HK-2 (cell line): ENCODE results near the gene PCBP1.
"Not testable (repeated sequence)": the region's sequence is repeated elsewhere in the genome, so short reads cannot be mapped to it uniquely, and the experiment has no call there.

ENCODE experiments used
- DNase-seq: peaks from one replicate; pipeline ENCODE4 v3.0.0-alpha.2; 2018; ENCODE audit not compliant: unreplicated experiment

Gene PCBP1

DNA sequence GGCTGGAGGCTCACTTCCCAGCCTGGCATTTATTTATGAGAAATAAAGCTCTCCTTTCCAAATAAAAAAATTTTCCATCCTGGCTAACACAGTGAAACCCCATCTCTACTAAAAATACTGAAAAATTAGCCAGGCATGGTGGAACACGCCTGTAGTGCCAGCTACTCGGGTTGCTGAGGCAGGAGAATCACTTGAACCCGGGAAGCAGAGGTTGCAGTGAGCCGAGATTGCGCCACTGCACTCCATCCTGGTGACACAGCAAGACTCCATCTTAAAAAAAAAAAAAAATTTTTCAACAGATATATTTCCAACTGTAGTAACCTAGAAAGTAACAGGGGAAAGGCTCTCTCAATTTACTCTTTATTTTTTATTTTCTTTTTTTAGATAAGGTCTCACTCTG is 6.1 kb upstream of the PCBP1 start:
- no peak for DNase-seq

DNA sequence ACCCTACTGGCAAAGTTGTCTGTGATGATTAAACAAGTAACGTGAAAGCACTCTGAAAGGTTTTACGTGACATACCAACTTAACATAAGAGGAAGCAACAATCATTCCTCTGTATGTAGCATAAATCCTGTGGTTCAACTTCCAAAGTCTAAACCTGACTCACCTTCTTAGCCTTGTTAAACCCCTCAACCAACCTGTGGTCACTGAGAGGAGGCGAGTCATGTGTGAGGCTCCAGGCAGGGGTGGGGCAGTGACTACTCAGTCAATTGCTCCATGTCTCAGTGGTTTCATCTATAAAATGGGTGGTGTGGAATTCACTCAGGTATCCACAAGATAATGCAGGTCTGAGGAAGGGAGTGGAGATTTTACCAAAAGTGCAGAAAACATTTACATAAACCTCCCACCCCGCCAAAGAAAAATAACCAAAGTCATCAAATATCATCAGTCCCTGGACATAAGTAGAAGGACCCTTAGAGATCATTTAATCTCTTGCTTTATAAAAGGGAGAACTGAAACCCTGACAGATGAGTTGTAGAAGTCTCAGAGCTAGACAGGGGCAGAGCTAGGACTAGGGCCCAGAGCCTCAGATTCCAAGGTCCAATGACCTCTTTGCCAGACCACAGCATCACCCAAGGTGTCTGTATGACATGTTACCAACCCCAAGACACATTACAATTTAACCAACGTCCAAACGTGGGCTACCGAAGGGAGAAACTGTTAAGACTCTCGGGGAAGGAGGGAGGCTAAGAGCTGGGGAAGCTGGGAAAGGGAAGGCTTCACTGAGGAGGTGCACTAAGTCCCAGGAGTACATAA is 3.7 kb upstream of the PCBP1 start:
- DNase-seq, result peak; percentile 73

DNA sequence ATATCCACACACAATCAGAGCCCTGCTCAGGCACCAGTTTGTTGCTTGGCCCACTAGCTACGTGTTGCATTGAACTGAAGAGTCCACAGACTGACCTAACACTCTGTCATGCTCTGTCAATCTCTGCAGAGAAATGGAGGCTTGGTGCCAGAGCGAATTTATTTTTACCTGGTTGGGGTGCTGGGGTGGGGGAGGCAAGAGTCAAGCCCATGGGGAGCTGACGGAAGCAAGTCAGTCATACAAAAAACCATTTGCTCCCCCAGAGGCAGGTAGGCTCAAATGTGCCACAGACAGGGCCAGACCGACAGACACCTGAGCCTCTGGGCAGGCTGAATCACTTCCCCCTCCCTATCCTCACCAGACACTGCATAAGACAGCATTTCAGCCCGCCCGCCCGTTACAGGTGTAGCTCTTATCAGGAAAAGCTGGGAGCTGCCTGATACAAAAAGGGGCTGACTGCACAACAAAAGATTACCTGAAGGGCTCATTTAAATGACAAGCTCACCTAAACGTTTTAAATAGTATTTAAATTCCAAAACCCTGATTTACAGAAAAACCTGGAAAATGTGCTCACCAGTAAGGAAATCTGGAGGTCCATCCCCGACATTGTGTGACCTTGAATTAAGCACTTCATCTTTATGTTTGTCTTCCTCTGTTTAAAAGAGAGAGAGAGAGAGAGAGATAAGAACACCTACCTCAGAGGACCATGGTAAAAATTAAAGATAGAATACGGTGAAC is 2.1 kb upstream of the PCBP1 start:
- DNase-seq, result peak; percentile 66

DNA sequence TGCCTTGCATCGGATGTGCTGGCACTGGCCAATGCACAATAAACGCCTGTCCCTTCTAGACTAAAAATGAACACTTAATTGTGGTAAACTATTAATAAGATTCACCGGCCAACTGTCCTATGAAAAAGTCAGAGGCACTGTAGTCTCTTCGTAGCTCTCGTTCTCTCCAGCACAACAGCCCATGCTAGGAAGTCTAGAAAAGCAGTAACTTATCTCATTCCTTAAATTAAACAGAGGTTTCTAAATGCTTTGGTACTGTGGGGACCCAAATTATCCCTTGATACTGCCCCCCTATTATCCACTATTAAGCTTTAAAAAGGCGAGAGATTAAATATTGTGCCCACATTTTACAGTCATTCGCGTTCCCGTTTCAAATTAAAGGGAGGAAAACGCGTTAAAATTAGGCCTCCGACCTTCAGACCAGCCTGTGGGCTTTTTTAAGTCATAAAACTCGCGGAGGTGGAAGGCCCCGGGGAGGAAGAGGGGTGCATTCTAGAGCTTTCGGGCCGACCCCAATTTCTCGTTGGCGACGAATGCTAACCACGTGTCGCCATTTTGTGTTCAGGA is 1.5 kb upstream of the PCBP1 start:
- no peak for DNase-seq

DNA sequence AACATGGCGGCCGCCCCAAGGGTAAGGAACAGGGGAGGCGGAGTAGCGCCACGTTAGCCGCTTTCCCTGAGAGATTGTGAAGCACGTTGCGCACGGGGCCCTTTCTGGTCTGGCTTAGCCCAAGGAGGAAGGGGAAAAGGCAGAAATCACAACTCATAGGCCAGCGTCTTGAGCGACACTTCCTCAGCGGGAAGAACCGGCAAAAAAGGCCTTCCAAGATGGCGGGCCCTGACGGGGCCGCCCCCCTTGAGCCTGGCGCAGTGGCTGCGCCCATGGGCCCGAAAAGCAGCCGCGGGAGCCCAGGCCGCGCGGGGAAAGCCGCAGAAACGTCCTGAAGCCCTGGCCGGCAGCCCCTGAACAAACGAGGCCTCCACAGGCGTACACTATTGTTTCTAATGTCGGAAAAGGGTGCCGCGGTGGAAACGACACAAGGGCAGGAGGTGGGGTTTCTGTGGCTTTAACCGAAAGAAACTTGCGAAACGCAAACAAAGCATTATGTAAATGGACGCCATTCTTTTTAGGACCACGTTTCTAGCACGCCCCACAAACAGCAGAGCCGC is 919 bp upstream of the PCBP1 start:
- peak; percentile 84 for DNase-seq

DNA sequence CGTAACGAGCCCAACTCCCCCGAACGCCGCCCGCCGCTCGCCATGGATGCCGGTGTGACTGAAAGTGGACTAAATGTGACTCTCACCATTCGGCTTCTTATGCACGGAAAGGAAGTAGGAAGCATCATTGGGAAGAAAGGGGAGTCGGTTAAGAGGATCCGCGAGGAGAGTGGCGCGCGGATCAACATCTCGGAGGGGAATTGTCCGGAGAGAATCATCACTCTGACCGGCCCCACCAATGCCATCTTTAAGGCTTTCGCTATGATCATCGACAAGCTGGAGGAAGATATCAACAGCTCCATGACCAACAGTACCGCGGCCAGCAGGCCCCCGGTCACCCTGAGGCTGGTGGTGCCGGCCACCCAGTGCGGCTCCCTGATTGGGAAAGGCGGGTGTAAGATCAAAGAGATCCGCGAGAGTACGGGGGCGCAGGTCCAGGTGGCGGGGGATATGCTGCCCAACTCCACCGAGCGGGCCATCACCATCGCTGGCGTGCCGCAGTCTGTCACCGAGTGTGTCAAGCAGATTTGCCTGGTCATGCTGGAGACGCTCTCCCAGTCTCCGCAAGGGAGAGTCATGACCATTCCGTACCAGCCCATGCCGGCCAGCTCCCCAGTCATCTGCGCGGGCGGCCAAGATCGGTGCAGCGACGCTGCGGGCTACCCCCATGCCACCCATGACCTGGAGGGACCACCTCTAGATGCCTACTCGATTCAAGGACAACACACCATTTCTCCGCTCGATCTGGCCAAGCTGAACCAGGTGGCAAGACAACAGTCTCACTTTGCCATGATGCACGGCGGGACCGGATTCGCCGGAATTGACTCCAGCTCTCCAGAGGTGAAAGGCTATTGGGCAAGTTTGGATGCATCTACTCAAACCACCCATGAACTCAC is 673 bp downstream of the PCBP1 start:
- peak; percentile 61 for DNase-seq

DNA sequence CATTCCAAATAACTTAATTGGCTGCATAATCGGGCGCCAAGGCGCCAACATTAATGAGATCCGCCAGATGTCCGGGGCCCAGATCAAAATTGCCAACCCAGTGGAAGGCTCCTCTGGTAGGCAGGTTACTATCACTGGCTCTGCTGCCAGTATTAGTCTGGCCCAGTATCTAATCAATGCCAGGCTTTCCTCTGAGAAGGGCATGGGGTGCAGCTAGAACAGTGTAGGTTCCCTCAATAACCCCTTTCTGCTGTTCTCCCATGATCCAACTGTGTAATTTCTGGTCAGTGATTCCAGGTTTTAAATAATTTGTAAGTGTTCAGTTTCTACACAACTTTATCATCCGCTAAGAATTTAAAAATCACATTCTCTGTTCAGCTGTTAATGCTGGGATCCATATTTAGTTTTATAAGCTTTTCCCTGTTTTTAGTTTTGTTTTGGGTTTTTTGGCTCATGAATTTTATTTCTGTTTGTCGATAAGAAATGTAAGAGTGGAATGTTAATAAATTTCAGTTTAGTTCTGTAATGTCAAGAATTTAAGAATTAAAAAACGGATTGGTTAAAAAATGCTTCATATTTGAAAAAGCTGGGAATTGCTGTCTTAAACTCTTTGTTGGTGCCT is 1.4 kb downstream of the PCBP1 start:
- DNase-seq, result no peak

DNA sequence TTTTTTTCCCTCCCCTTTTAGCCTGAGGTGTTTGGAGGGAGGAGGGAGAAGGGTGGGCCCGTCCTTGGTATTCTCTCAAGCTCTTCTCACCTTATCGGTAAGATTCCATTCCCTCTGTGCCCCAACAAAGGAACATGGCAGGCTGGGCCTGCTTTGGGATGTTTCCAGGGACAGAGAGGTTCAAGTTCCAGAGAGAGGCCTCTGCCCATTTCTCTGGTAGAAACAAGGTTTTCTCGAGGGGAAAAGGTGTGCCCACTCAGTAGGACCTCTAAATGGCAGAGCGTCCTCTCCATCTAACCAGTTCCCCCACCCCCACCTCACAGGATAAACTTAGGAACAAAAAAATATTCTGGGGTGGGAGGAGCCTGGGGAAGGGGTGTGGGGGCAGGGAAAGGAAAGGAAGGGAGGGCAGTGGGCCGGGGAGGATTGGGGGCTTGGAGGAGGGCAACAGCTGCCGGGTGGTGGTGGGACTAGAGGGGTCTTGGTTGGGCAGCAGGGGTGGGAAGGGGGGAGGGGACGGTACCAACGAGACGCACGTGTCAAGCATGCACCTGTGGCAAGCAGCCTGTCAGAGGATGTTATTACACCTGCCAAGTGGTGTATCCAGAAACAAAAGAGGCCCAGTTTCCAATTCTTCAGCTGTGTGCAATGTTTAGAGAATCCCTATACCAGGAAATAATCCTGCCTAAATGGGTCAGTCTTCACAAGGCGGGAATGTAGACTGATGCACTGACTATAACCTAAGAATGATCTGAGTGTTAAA is 2.1 kb downstream of the PCBP1 start:
- no peak for DNase-seq

DNA sequence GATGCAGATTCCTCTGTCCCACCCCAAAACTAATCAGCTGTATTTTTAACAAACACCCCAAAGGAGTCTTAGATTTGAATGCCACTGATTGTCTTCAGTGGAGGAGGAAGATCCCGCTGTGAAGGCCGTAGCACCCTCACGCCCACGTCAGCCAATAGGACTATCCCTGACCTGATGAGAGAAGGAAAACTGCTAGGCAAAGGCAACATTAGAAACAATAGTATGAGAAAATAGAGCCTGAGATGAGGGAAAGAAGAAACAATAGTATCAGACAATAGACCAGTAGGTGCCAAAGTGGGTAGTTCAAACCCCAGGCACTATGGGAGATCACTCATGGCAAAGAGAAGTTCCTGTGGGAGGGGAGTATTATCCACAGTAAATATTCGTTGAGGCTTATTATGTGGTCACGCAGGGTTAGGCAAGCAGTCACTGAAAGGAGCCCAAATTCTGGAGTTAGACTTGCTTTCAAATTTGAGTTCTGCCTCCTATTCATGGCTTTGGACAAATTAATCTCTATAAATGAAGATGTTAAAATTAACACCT is 2.8 kb downstream of the PCBP1 start:
- no peak for DNase-seq

DNA sequence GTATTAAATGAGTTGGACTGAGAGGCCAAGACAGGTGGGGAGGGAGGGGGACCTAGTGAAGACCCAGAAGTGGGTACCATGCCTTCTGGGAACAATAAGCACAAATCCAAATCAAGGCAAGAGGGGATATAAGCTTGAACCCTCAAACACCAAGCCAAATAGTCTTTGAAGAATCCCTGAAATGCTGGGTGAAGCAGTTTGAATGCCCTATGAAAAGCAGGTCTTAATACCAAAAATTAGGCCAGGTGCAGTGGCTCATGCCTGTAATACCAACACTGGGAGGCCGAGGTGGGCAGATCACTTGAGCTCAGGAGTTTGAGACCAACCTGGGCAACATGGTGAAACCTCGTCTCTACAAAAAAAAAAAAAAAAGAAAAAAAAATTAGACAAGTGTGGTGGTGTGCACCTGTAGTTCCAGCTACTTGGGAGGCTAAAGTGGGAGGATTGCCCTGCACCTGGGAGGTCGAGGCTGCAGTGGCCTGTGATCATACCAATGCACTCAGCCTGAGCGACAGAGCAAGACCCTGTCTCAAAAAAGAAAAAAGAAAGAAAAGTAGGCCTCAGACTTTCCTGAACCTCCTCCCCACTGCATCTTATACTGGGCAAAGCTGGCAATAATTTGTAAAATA is 3.5 kb downstream of the PCBP1 start:
- no peak for DNase-seq

DNA sequence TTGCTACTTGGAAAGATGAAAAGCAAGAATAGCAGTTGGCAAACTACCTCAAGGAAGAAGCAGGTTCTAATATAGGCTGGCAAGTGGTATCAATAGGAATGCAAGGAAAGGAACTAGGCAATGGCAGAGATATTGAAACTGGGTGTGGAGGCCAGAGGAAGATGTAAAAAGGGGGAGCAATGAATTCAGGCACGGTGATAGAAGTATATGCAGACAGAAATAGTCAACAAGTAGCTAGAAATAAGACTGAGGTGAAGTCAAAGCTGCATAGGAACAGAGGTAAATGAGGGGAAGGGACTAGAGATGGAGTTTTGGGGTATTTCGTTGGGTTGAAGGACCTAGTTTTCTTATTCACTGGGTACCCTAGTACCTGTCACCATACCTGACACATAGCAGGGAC is 4.1 kb downstream of the PCBP1 start:
- no peak for DNase-seq

DNA sequence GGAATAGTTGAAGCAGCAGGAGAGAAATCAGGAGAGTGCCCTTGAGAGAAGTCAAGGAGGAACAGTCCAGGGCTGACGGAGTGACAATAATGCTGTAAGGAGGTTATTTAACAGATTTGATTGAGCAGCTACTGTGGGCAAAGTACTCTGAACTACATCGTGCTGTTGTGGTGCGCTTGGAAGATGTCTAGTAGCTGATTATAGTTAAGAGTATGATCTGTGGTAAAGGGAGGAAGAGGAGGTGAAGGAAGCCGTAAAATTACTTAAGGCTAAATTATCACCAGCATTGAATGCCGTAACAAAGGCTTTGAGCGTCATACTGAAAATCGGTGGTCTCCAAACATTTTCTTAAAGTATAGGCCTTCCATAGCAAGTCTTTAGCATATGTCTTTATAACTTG is 4.5 kb downstream of the PCBP1 start:
- DNase-seq, result no peak

DNA sequence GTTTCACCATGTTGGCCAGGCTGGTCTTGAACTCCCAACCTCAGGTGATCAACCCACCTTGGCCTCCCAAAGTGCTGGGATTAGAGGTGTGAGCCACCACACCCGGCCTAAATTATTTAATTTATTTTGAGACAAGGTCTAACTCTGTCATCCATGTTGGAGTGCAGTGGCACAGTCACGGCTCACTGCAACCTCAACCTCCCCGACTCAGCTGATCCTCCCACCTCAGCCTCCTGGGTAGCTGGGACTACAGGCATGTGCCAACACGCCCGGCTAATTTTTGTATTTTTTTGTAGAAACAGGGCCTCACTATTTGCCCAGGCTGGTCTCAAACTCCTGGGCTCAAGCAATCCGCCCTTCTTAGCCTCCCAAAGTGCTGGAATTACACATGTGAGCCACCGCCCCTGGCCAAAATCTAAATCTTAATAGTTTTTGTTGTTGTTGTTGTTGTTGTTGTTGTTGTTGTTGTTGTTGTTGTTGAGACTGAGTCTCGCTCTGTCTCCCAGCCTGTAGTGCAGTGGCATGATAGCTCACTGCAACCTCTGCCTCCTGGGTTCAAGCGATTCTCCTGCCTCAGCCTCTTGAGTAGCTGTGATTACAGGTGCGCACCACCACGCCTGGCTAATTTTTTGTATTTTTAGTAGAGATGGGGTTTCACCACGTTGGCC is 5.4 kb downstream of the PCBP1 start:
- DNase-seq, result not testable (repeated sequence)

DNA sequence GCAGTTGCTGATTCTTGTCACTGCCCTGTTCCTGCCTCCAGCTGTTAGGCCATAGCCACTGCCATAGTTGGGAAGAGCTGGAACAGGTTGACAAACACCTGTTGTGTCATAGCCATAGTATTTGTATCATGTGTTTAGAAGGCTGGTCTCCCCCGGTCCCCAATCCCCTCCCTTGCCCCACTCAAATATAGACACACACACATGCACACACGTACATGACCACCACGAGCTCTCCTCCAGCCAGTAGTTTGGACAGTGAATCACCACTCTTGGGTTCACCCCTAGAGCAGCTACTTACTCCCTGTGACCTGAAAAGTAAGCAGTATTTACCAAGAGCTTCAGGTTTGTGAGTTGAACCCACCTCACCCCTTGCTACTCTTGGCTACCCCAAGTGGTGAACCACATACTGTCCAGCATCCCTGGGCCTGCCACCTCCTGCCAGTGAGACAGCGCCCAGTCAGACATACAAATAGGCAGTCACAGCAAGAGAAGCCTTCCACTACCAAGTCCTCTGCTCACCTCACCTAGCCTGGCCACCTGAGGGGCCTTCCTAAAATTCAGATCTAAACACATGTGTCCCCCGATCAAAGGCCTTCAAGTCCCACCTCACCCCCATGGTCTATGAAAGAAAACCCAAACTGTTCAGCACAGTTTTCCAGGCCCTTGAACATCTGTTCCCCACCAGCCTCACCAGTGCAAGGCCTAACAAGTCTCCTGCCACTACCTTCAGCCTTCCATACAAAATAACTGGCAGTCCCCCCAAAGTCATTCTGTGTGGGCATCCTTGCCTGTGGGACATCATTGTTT is 7.1 kb downstream of the PCBP1 start:
- no peak for DNase-seq

DNA sequence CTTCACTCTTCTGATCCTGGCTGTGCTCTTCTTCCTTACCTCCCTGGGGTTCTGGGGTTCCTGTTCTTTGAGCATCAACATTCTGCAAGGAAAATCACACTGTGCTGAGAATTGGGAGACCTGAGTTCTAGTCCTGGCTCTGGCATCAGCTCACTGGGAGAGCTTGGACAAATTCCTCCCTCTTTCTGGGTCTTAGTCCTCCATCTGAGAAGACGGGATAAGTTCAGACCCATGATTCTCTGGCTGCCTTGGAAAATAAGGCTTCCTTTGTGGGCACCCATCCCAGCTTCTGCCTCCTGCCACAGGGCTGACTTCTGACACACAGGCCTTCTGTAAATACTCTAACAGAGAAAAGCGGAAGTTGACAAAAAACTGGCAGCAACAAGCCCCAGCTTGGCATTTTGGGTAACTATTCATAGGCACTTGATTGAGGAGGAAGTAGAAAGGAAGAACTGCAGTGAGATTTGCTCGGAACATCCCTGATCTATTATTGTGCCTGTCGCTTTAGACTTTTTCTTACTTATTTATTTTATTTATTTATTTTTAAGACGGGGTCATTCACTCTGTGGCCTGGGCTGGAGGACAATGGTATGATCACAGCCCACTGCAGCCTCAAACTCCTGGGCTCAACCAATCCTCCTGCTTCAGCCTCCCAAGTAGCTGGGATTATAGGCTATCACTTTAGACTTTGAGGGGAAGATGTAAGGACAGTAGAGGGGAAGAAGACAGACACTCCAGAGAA is 7.9 kb downstream of the PCBP1 start:
- no peak for DNase-seq

DNA sequence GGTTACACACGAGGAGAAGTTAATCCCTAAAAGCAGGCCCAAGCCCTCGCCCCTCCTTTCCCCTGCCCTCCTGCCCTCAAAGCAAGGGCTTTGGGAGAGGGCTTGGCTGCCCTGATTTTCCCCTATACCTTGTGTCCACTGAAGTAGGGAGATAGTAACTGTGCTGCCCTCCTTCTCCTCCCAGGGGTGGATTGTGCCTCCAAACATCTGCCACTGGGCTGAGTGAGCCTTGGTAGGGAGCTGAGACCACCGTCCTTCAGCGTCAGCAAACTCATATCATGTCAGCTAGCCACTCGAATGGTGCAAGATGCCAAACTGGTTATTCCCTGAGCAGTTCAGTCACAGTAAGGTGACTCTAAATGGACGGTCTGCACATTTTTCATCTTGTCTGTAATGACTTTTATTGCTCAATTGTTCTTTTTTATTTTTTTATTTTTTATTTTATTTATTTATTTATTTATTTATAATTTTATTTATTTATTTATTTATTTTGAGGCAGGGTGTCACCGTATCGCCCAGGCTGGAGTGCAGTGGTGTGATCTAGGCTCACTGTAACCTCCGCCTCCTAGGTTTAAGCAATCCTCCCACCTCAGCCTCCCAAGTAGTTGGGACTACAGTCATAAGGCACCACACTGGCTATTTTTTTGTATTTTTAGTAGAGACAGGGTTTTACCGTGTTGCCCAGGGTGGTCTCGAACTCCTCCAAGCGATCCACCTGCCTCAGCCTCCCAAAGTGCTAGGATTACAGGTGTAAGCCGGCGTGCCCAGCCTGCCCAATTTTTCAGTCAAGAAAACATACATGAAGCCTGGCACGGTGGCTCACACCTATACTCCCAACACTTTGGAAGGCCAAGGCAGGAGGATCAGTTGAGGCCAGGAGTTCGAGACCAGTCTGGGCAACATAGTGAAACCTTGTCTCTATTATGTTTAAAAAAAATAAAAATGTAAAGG is 8.7 kb downstream of the PCBP1 start:
- no peak for DNase-seq
